Stimulated activated CD4-positive, alpha-beta T cell treated with anti-CD3 and anti-CD28 coated beads, Interleukin-2, amount 100 ng/mL, for 48 hours (primary cell): ENCODE data around the gene TLE4.
"Not testable (repeated sequence)": the region's sequence is repeated elsewhere in the genome, so short reads cannot be mapped to it uniquely, and the experiment has no call there.

Source experiments
- DNase-seq, 2 donors: peaks; one replicate each; pipeline ENCODE4 v3.0.0-alpha.2; 2020

TLE4 gene

GRCh38 chr9:79604921-79605562 is 33.3 kb downstream of the TLE4 start:
- DNase-seq = no peak

- DNase-seq = not testable (repeated sequence)
These were observed 34.8 kb downstream of the TLE4 start for GRCh38 chr9:79606529-79606928.

GRCh38 chr9:79609468-79610018 is 37.8 kb downstream of the TLE4 start:
- DNase-seq = no peak

GRCh38 chr9:79610019-79610631 is 38.4 kb downstream of the TLE4 start:
- DNase-seq = no peak

GRCh38 chr9:79610791-79611614 is 39.2 kb downstream of the TLE4 start:
- DNase-seq = no peak

- DNase-seq = no peak
These were observed 41.4 kb downstream of the TLE4 start for GRCh38 chr9:79613145-79613544.

GRCh38 chr9:79615038-79615437 is 43.3 kb downstream of the TLE4 start:
- DNase-seq = no peak

- DNase-seq = no peak
These were observed 44.2 kb downstream of the TLE4 start for GRCh38 chr9:79616013-79616412.

- DNase-seq = no peak
These were observed 45.2 kb downstream of the TLE4 start for GRCh38 chr9:79616971-79617370.

GRCh38 chr9:79617395-79617794 is 45.6 kb downstream of the TLE4 start:
- DNase-seq = no peak

- DNase-seq = no peak
These were observed 48.2 kb downstream of the TLE4 start for GRCh38 chr9:79619930-79620329.

- no peak for DNase-seq
These were observed 50.3 kb downstream of the TLE4 start for GRCh38 chr9:79621916-79622575.

- DNase-seq = no peak
These were observed 52.3 kb downstream of the TLE4 start for GRCh38 chr9:79623799-79624721.

- no peak for DNase-seq
These were observed 58.0 kb downstream of the TLE4 start for GRCh38 chr9:79629721-79630120.

- DNase-seq = no peak
These were observed 59.0 kb downstream of the TLE4 start for GRCh38 chr9:79630521-79631403.

- no peak for DNase-seq
These were observed 60.3 kb downstream of the TLE4 start for GRCh38 chr9:79632060-79632459.

- DNase-seq = no peak
These were observed 60.9 kb downstream of the TLE4 start for GRCh38 chr9:79632705-79633104.

- no peak for DNase-seq
These were observed 61.8 kb downstream of the TLE4 start for GRCh38 chr9:79633558-79633957.

- no peak for DNase-seq
These were observed 65.6 kb downstream of the TLE4 start for GRCh38 chr9:79637177-79637925.

GRCh38 chr9:79638806-79639205 is 67.0 kb downstream of the TLE4 start:
- DNase-seq = no peak
